Glomerular visceral epithelial cell (primary cell): ENCODE data around the gene PDE11A.
A peak's percentile ranks its signal among the peaks of the same experiment; 100 is the strongest.
"Not testable (repeated sequence)": the region's sequence is repeated elsewhere in the genome, so short reads cannot be mapped to it uniquely, and the experiment has no call there.

Experiments used
- DNase-seq: peaks from one replicate; pipeline ENCODE4 v3.0.0-alpha.2; 2016; ENCODE audit errors: extremely low spot score

The PDE11A gene

GRCh38 chr2:178072383-178073301 is at the start of gene PDE11A:
Gene PDE11A, minus strand, starts transcription at chr2:178072777. Its CDS starts 340 bp downstream, at chr2:178072437.
- DNase-seq, result peak; percentile 93

- DNase-seq, result no peak
These were observed 46.8 kb upstream of the PDE11A start for GRCh38 chr2:178119179-178119922.

- DNase-seq, result no peak
These were observed 45.1 kb upstream of the PDE11A start for GRCh38 chr2:178117725-178118124.

- DNase-seq, result no peak
These were observed 42.7 kb upstream of the PDE11A start for GRCh38 chr2:178115271-178115670.

- DNase-seq, result no peak
These were observed 41.9 kb upstream of the PDE11A start for GRCh38 chr2:178114462-178114861.

- peak; percentile 96 for DNase-seq
These were observed 39.9 kb upstream of the PDE11A start, which contains the start of gene RBM45 for GRCh38 chr2:178112202-178113152. Gene RBM45, plus strand, starts transcription at chr2:178112437. Its CDS starts 110 bp downstream, at chr2:178112547.

- DNase-seq, result no peak
These were observed 39.2 kb upstream of the PDE11A start for GRCh38 chr2:178111743-178112142.

- no peak for DNase-seq
These were observed 38.1 kb upstream of the PDE11A start for GRCh38 chr2:178110681-178111080.

GRCh38 chr2:178109813-178110212 is 37.2 kb upstream of the PDE11A start:
- peak; percentile 44 for DNase-seq

- no peak for DNase-seq
These were observed 35.6 kb upstream of the PDE11A start for GRCh38 chr2:178108176-178108575.

- DNase-seq, result no peak
These were observed 33.5 kb upstream of the PDE11A start for GRCh38 chr2:178106053-178106452.

- DNase-seq, result no peak
These were observed 33.0 kb upstream of the PDE11A start for GRCh38 chr2:178105566-178105965.

- no peak for DNase-seq
These were observed 28.9 kb upstream of the PDE11A start for GRCh38 chr2:178101321-178102079.

- DNase-seq, result no peak
These were observed 20.9 kb upstream of the PDE11A start for GRCh38 chr2:178093471-178093870.

GRCh38 chr2:178088774-178089270 is 16.2 kb upstream of the PDE11A start:
- no peak for DNase-seq

- no peak for DNase-seq
These were observed 11.7 kb upstream of the PDE11A start for GRCh38 chr2:178084273-178084672.

GRCh38 chr2:178082408-178083045 is 9.9 kb upstream of the PDE11A start:
- no peak for DNase-seq

GRCh38 chr2:178079279-178079678 is 6.7 kb upstream of the PDE11A start:
- not testable (repeated sequence) for DNase-seq

GRCh38 chr2:178076130-178076529 is 3.6 kb upstream of the PDE11A start:
- no peak for DNase-seq

GRCh38 chr2:178075006-178075326 is 2.4 kb upstream of the PDE11A start:
- no peak for DNase-seq
